ENCODE data around the gene BBOF1. TPM values are rescaled to one million over a fixed set of nuclear protein-coding genes. Genes with fewer than 3 reads are reported as not detected.

BBOF1 gene
- total RNA-seq, 1 experiment from 2014 or later, result 0.95 TPM

- no peaks in the 10 kb centered on the region for H3K27me3 ChIP-seq
- DNase-seq, result no peak
- H3K9me3 ChIP-seq (replicated peaks), result no peaks in the 10 kb centered on the region
- H3K27ac ChIP-seq, result no peak overlapping the region
- no peaks in the 10 kb centered on the region for H3K36me3 ChIP-seq
- no peaks in the 10 kb centered on the region for H3K4me1 ChIP-seq
- H3K4me3 ChIP-seq, result no peak overlapping the region
Measured at GRCh38 chr14:74062809-74063150, 43.6 kb downstream of the BBOF1 start.

DNA sequence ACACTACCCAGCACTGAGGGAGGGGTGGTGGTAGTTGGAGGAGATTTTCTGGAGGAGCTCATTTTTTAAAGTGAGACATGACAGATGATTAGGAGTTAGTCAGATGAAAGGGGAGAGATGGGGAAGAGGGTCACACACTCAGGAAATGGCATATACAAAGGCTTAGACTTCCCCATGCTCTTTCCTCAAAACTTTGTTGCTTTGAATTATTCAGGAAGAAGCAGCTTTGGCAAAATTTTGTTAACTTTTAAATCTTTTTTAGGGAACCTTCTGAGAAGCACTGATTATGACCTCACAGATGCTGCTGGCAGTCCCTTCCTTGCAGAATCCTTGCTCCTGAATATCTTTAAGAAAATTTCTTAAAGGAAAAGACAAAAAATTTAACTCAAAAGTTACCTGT lies 45.3 kb downstream of the BBOF1 start:
- Histone ChIP-seq H3K4me1 (no peaks in the 10 kb centered on the region), H3K27ac (no peak overlapping the region), H3K27me3 (no peaks in the 10 kb centered on the region), H3K9me3 (replicated peaks) (no peaks in the 10 kb centered on the region), H3K36me3 (no peaks in the 10 kb centered on the region), H3K4me3 (no peak overlapping the region)
- no peak for DNase-seq

- H3K36me3 ChIP-seq, result no peaks in the 10 kb centered on the region
- H3K4me1 ChIP-seq, result no peaks in the 10 kb centered on the region
- no peak overlapping the region for H3K27ac ChIP-seq
- DNase-seq, result no peak
- H3K27me3 ChIP-seq, result no peaks in the 10 kb centered on the region
- no peaks in the 10 kb centered on the region for H3K9me3 ChIP-seq (replicated peaks)
- H3K4me3 ChIP-seq, result no peak overlapping the region
Measured at GRCh38 chr14:74064883-74065282, 45.7 kb downstream of the BBOF1 start.

GRCh38 chr14:74065746-74066575 lies 46.8 kb downstream of the BBOF1 start:
- no peak overlapping the region for H3K27ac ChIP-seq
- H3K4me1 ChIP-seq, result no peaks in the 10 kb centered on the region
- H3K36me3 ChIP-seq, result no peaks in the 10 kb centered on the region
- no peak for DNase-seq
- no peaks in the 10 kb centered on the region for H3K27me3 ChIP-seq
- H3K9me3 ChIP-seq (replicated peaks), result no peaks in the 10 kb centered on the region
- no peak overlapping the region for H3K4me3 ChIP-seq

DNA sequence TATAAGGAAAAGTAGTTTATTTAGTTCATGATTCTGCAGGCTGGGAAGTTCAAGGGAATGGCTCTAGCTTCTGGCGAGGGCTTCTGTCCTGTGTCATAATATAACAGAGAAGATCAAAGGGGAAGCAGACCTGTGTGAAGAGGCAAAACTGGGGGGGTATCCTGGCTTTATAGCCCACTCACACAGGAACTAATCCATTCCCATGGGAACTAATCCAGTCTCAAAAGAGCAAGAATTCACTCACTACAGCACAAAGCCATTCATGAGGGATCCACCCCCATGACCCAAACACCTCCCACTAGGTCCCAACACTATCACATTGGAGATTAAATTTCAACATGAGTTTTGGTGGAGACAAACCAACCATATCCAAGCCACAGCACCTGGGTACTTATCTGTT lies 58.3 kb downstream of the BBOF1 start:
- Histone ChIP-seq H3K27ac (no peak overlapping the region), H3K36me3 (no peaks in the 10 kb centered on the region), H3K4me3 (no peak overlapping the region), H3K27me3 (no peaks in the 10 kb centered on the region), H3K9me3 (replicated peaks) (no peaks in the 10 kb centered on the region), H3K4me1 (no peaks in the 10 kb centered on the region)
- DNase-seq, result no peak

DNA sequence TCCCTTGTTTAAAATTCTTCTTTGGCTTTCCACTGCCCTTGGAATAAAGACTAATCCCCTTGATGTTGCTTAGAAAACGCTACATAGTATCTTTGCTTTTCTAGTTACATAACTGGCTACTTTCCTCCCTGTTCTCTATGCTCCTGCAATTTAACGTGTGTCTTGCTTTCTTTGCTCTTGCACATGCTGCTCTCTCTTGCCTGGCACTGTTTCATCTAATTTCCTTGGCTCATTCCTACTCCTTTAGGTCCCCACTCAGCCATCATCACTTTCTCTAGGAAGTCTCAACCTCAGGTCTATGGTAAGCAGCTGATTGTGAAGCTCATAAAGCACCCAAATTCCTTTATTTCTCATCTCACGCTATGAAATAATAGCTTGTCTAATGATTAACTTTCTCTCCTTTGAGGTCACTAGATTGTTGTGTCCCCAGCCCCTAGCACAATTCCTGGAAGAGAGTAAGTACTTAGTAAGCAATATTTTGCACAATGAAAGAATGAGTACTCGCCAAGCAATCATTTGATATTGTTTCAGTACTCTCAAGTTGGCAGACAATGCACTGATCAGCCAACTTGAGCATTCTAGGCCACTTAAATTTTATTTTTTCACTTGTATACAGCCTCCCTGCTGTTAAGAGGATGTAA lies 61.8 kb downstream of the BBOF1 start:
- Histone ChIP-seq H3K4me3 (no peak overlapping the region), H3K36me3 (no peaks in the 10 kb centered on the region), H3K27ac (no peak overlapping the region), H3K4me1 (peaks cover 3% of the 10 kb centered on the region; the same call in 1 of the 2 replicates), H3K9me3 (replicated peaks) (no peaks in the 10 kb centered on the region), H3K27me3 (no peaks in the 10 kb centered on the region)
- DNase-seq, result no peak

GRCh38 chr14:74081491-74081890 lies 62.3 kb downstream of the BBOF1 start:
- Histone ChIP-seq H3K27ac (no peak overlapping the region), H3K27me3 (no peaks in the 10 kb centered on the region), H3K4me3 (no peak overlapping the region), H3K36me3 (no peaks in the 10 kb centered on the region), H3K4me1 (peaks cover 4% of the 10 kb centered on the region; the same call in 1 of the 2 replicates), H3K9me3 (replicated peaks) (no peaks in the 10 kb centered on the region)
- no peak for DNase-seq

DNA sequence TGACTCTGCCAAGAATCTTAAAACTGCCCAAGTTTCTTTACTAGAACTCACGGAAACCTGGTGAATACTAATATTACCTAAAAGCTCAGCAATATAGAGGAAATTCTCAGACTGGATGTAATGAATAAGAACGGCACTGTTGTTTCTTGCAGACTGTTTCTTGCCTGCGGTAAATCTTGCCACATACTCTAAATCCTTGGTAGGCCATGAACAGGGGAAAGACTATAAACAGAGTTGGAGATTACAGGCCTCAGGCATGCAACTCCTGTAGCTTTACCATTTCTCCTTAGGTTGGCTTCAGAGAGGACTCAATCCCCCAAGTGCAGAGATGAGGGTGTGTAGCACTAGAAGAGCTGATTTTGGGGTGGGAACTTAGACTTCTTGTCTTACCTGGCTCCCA lies 64.0 kb downstream of the BBOF1 start:
- Histone ChIP-seq H3K9me3 (replicated peaks) (no peaks in the 10 kb centered on the region), H3K4me1 (peaks cover 4% of the 10 kb centered on the region; the same call in 1 of the 2 replicates), H3K27me3 (no peaks in the 10 kb centered on the region), H3K4me3 (peak overlapping the region; percentile 73; the same call in 1 of the 2 replicates), H3K27ac (no peak overlapping the region), H3K36me3 (no peaks in the 10 kb centered on the region)
- no peak for DNase-seq

DNA sequence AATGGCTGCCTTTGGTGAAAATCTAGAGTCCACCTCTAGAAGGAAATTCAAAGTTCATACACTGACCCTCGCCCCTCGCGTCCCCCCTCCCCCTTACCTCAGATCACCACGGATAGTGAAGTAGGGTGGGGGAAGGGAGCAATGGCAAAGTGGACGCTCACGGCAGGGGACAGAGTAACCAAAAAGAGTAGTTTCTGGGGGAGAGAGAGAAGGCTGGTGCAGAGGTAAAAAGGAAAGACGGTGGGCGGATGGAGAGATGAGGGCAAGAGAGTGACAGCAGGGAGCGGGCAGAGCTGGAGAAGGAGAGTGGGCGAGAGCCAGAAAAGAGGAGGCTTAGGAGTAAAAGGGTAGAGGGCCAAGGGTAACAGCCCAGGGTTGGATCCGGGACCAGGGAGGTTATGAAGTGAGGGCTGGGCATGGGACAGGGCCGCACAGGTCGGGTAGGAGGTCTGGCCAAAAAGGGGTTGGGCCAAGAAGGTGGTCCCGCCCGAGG lies 64.7 kb downstream of the BBOF1 start:
- Histone ChIP-seq H3K9me3 (replicated peaks) (no peaks in the 10 kb centered on the region), H3K36me3 (no peaks in the 10 kb centered on the region), H3K27me3 (no peaks in the 10 kb centered on the region), H3K4me3 (peak overlapping the region; percentile 73), H3K4me1 (peaks cover 4% of the 10 kb centered on the region; the same call in 1 of the 2 replicates), H3K27ac (peak overlapping the region; percentile 29; the same call in 1 of the 2 replicates)
- no peak for DNase-seq

DNA sequence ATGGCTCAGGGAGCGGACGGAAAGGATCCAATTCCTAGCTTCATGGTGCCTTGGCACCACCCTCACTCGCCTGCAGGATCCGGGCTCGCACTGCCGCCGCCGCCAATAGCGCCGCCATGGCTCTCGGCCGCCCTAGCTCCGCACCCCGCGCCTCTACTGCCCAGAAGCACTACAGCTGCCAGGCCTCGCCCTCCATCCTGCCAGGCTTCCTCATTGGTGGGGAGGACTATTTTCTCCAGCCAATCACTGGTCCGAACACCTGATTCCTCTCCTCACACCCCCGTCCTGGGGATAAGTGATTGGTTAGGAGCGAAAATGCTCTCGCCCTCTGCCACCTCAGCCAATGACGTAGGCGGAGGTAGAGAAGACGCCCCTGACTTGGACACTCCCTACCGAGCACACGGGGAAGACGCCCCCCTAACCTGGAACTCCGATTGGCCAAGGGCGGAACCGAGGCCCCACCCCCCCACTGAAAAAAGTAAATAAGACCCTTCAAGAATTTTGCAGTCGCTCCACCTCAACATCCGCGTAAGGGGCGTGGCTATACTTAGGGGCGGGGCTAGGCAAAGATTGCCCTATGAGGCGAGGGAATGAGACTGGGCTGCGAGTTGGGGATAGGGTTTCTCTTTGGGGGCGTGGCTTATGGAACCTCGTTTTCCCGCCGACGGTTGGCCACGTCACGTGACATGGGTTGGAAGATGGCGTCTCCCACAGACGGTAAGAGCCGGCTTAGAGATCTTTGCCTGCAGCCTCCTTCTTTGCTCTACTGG lies 65.3 kb downstream of the BBOF1 start, which contains the start of the genes ALDH6A1 and LIN52:
Gene ALDH6A1 (minus strand): TSS at position 177 of the 770 bp plus-strand sequence. CDS start 59 bp downstream, at position 118.
Gene LIN52 (plus strand): TSS at position 680 of the 770 bp plus-strand sequence. CDS start 19 bp downstream, at position 699.
- Histone ChIP-seq H3K36me3 (no peaks in the 10 kb centered on the region), H3K27ac (peak within 1 kb of the TSS; percentile 78), H3K4me3 (peak within 1 kb of the TSS; percentile 73), H3K9me3 (replicated peaks) (no peaks in the 10 kb centered on the region), H3K4me1 (peaks cover 4% of the 10 kb centered on the region; the same call in 1 of the 2 replicates), H3K27me3 (no peaks in the 10 kb centered on the region)
- DNase-seq, result peak; percentile 99

DNA sequence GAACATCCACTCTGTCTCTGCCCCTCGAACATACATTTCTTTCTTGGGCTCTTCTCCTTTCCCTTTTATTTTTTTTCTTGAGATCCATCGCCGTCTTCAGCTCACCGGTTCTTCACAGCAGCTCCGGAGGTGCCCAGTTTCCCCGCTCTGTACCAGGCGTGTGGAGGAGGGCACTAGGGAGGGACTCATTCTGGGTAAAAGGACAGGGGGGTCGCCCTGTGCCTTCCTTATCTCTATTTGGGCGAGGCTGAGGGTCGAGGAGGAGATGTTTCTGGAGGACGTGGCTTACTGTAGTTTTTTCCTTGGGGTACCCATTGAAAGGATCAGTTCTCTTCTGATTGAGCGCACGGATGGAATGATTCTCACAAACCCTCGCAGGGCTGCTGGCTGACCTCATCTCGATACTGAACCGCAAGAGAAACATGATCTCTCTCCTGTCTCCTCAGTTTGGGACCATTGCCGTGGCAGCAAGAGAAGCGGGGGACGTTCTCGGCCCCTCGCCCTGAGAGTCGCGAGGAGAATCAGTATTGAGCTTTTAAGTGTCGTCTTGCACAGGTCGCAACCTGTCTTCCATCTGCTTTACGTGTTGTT lies 66.0 kb downstream of the BBOF1 start:
- no peaks in the 10 kb centered on the region for H3K36me3 ChIP-seq
- peak; percentile 46 to 58 for DNase-seq
- peak overlapping the region; percentile 73 for H3K4me3 ChIP-seq
- H3K9me3 ChIP-seq (replicated peaks), result no peaks in the 10 kb centered on the region
- peaks cover 4% of the 10 kb centered on the region; the same call in 1 of the 2 replicates for H3K4me1 ChIP-seq
- H3K27me3 ChIP-seq, result no peaks in the 10 kb centered on the region
- H3K27ac ChIP-seq, result peak overlapping the region; percentile 78

GRCh38 chr14:74085828-74086227 lies 66.7 kb downstream of the BBOF1 start:
- H3K9me3 ChIP-seq (replicated peaks), result no peaks in the 10 kb centered on the region
- no peaks in the 10 kb centered on the region for H3K36me3 ChIP-seq
- no peaks in the 10 kb centered on the region for H3K27me3 ChIP-seq
- peaks cover 4% of the 10 kb centered on the region; the same call in 1 of the 2 replicates for H3K4me1 ChIP-seq
- DNase-seq, result no peak
- H3K4me3 ChIP-seq, result peak overlapping the region; percentile 73
- no peak overlapping the region for H3K27ac ChIP-seq

DNA sequence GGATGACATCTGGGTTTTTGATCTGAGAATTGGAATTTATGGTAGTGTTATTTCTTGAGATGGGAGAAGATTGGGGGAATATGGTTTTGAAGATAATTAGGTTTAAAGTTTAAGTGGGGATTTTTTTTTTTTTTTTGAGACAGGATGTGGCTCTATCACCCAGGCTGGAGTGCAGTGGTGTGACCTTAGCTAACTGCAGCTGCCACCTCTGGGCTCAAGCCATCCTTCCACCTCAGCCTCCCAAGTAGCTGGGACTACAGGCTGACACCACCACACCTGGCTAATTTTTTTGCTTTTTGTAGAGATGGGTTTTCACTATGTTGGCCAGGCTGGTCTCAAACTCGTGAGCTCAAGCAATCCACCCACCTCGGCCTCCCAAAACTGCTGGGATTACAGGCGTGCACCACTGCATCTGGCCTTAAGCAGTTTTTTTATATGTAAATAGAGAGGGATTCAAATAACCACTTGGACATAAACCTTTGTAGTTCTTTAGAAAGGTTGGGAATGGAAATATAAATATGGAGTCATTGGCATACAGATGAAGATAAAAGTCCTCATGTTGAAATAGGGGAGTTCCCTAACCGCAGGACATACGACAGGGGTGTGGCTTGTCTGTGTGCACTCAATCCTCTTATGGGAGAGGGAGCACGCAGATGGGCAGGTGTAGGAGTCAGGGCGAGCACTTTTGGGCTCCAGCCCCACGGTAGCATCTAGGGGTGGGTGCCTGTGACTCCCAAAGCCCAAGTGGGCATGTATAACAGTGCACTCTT lies 70.3 kb downstream of the BBOF1 start:
- peaks cover 3% of the 10 kb centered on the region for H3K36me3 ChIP-seq
- H3K27me3 ChIP-seq, result no peaks in the 10 kb centered on the region
- no peak overlapping the region for H3K27ac ChIP-seq
- peaks cover 4% of the 10 kb centered on the region; the same call in 1 of the 2 replicates for H3K4me1 ChIP-seq
- H3K4me3 ChIP-seq, result no peak overlapping the region
- H3K9me3 ChIP-seq (replicated peaks), result no peaks in the 10 kb centered on the region
- no peak for DNase-seq
